Endothelial cell of umbilical vein (primary cell): ENCODE results near the gene FLRT2. TPM values are rescaled to one million over a fixed set of nuclear protein-coding genes. Genes with fewer than 3 reads are reported as not detected.

Experiments
- BruUV-seq: library from RNA; stranded (reverse); fragments of 400-500 nt; replicated peaks from 2 replicates; lab custom pipeline; 2021; lab: Mats Ljungman, UMichigan
- CTCF ChIA-PET: fragments of 300-600, 350-600 bp; sonication (Branson Sonifier 250); formaldehyde crosslinking; loops from one replicate; lab custom pipeline; 2021; ENCODE audit warnings: antibody characterized with exemption, inconsistent platforms; lab: Charles Lee
- POLR2A ChIA-PET: fragments of 300-600, 350-600 bp; sonication (Branson Sonifier 250); formaldehyde crosslinking; loops from one replicate; lab custom pipeline; 2021; ENCODE audit warnings: antibody characterized with exemption, inconsistent platforms; lab: Charles Lee
- DNase-seq: peaks from one replicate; pipeline ENCODE4 v3.0.0-alpha.2; 2011; ENCODE audit warnings: low read depth, low spot score
- FAIRE-seq: peaks from 2 replicates; lab custom pipeline; 2011; peaks lifted over from hg19 to GRCh38; lab: Jason Lieb, UNC
- H2AFZ ChIP-seq: 2 replicates; pipeline ENCODE4 v1.6.0; 2012; ENCODE audit warnings: low read depth, low read length, control low read depth, inconsistent platforms
- H3K27ac ChIP-seq: 2 replicates; pipeline ENCODE4 v1.5.1; 2011; ENCODE audit warnings: low read depth, mild to moderate bottlenecking, control low read depth, low read length, moderate library complexity; ENCODE audit not compliant: insufficient read depth
- H3K27me3 ChIP-seq, 2 experiments: 2 replicates each; pipeline versions ENCODE4 v1.6.0 to v1.6.1; 2011; ENCODE audit warnings: low read length in 2 of 2, mixed read lengths in 1 of 2; ENCODE audit not compliant: control insufficient read depth in 2 of 2, insufficient read depth in 2 of 2
- H3K36me3 ChIP-seq, 2 experiments: 2 replicates in 1 of 2; 3 replicates in 1 of 2; pipeline ENCODE4 v1.5.1; 2011; ENCODE audit warnings: low read length in 2 of 2, mild to moderate bottlenecking in 1 of 2, moderate library complexity in 1 of 2; ENCODE audit not compliant: control insufficient read depth in 2 of 2, insufficient read depth in 2 of 2; ENCODE audit errors: extremely low read depth in 1 of 2
- H3K4me1 ChIP-seq: 3 replicates; pipeline ENCODE4 v1.5.1; 2011; ENCODE audit warnings: mild to moderate bottlenecking, low read length; ENCODE audit not compliant: control insufficient read depth, insufficient read depth; ENCODE audit errors: extremely low read depth
- H3K4me2 ChIP-seq: 2 replicates; pipeline ENCODE4 v1.6.1; 2011; ENCODE audit warnings: low read length, control low read depth, mixed read lengths; ENCODE audit not compliant: insufficient read depth
- H3K4me3 ChIP-seq, 3 experiments: fragments of 200-600 bp in 1 of 3; sonication (generic), shearing (Covaris generic) in 1 of 3; replicated peaks in 1 of 3; 2 replicates each; pipeline ENCODE4 v1.5.1; 2011 to 2016; ENCODE audit warnings: control low read depth in 3 of 3, low read length in 3 of 3, mild to moderate bottlenecking in 2 of 3, inconsistent platforms in 1 of 3, low read depth in 1 of 3, moderate library complexity in 1 of 3; ENCODE audit not compliant: insufficient read depth in 1 of 3
- H3K79me2 ChIP-seq: 2 replicates; pipeline ENCODE4 v1.6.0; 2012; ENCODE audit warnings: low read length, inconsistent platforms; ENCODE audit not compliant: control insufficient read depth, insufficient read depth
- H3K9ac ChIP-seq: replicated peaks from 2 replicates; pipeline ENCODE3; 2011; ENCODE audit warnings: low read length, control low read depth; ENCODE audit not compliant: insufficient read depth; ENCODE audit errors: extremely low read depth
- H3K9me1 ChIP-seq: replicated peaks from 3 replicates; pipeline ENCODE4 v1.6.0; 2011; ENCODE audit warnings: mild to moderate bottlenecking, low read length; ENCODE audit not compliant: control insufficient read depth, insufficient read depth; ENCODE audit errors: extremely low read depth
- H3K9me3 ChIP-seq: replicated peaks from 2 replicates; pipeline ENCODE4 v1.5.1; 2012; ENCODE audit warnings: low read length, inconsistent platforms; ENCODE audit not compliant: control insufficient read depth, insufficient read depth
- H4K20me1 ChIP-seq: replicated peaks from 2 replicates; pipeline ENCODE3; 2011; ENCODE audit warnings: mild to moderate bottlenecking, low read length; ENCODE audit not compliant: control insufficient read depth, insufficient read depth; ENCODE audit errors: extremely low read depth
- EZH2 ChIP-seq: IDR thresholded peaks from 2 replicates; pipeline ENCODE4 v1.6.1; 2012; ENCODE audit warnings: borderline replicate concordance, low read depth, mild to moderate bottlenecking, moderate library complexity, low read length, inconsistent platforms; ENCODE audit not compliant: severe bottlenecking
- FOS ChIP-seq: IDR thresholded peaks from 2 replicates; pipeline ENCODE4 v1.6.1; 2011; ENCODE audit warnings: mild to moderate bottlenecking, low read length, moderate library complexity, borderline replicate concordance; ENCODE audit not compliant: insufficient read depth
- GATA2 ChIP-seq: IDR thresholded peaks from 2 replicates; pipeline ENCODE4 v1.7.0; 2011; ENCODE audit warnings: low read depth, mild to moderate bottlenecking, moderate library complexity, mixed read lengths, low read length; ENCODE audit not compliant: insufficient read length, insufficient read depth
- JUN ChIP-seq: IDR thresholded peaks from 2 replicates; pipeline ENCODE4 v1.6.1; 2011; ENCODE audit warnings: borderline replicate concordance, low read depth; ENCODE audit not compliant: insufficient read length, insufficient read depth
- MYC ChIP-seq: IDR thresholded peaks from one replicate; pipeline ENCODE4 v1.6.1; 2011; ENCODE audit warnings: mild to moderate bottlenecking, low read depth, low read length
- POLR2A ChIP-seq: IDR thresholded peaks from 2 replicates; pipeline ENCODE4 v1.6.1; 2012; ENCODE audit warnings: low read depth, mild to moderate bottlenecking, control low read depth, low read length
- POLR2AphosphoS5 ChIP-seq: IDR thresholded peaks from 2 replicates; pipeline ENCODE4 v1.6.1; 2012; ENCODE audit warnings: low read depth, mild to moderate bottlenecking, control low read depth, low read length, moderate library complexity; ENCODE audit not compliant: insufficient read depth
- dilution Hi-C: fragments of 300-500 bp; cut with MboI; formaldehyde crosslinking; loops from one replicate; pipeline ENCODE4 v1.15.0; 2019; ENCODE audit warnings: low sequenced_read_pairs; ENCODE audit not compliant: extremely low pct_ligation_motif_present
- intact Hi-C: fragments of 100-400 bp; cut with micrococcal nuclease; formaldehyde crosslinking; loops from one replicate; pipeline ENCODE4 v1.10.0; 2022
- polyA plus RNA-seq, 4 experiments: library from polyadenylated mRNA; depleted of rRNA in 3 of 4; stranded (reverse) in 3 of 4; unstranded in 1 of 4; fragments of >200 nt; gene quantifications; 2 replicates each; pipeline versions ENCODE4 v1.2.1 to v1.2.3, GENCODE V29; 2011 to 2012; ENCODE audit warnings: missing spikeins in 1 of 4
- total RNA-seq: library from RNA; stranded (reverse); gene quantifications from 2 replicates; pipeline ENCODE4 v1.2.3, GENCODE V29; 2021
- TF ChIP-seq, protein P1 (sequence below), 2 donors: IDR thresholded peaks; 1 replicate in 1 of 2; 2 replicates in 1 of 2; pipeline ENCODE4 v1.5.1; 2011; ENCODE audit warnings: low read length in 2 of 2, mild to moderate bottlenecking in 2 of 2, moderate library complexity in 2 of 2, control low read depth in 1 of 2, inconsistent platforms in 1 of 2, low read depth in 1 of 2; ENCODE audit not compliant: insufficient read depth in 1 of 2; ENCODE audit errors: extremely low read depth in 1 of 2
- TF ChIP-seq, protein P2 (sequence below): IDR thresholded peaks from 2 replicates; pipeline ENCODE4 v1.6.1; 2011; ENCODE audit not compliant: insufficient read depth, insufficient read length

Gene FLRT2
- total and polyA plus RNA-seq, 2 donors (not counting 3 experiments of a cell fraction or from before 2014, with no cell fraction given): 202 to 229 TPM

DNA sequence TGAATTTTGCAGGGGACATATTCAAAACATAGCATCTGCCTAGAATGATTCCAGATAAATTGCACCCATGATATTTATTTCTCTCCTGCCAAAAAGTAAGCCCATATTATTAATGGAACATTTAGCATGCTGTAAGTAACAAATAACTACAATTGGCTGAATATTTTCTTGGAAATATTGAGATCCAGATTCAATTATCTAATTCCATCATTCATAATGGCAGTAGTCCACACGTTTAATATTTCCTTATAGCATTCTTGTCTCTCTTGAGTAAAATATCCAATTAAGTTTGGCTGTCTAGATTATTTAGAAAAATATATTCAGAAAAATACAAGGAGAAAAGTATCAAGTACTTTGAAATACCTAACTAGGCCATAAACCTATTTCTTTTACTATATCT lies 157.5 kb downstream of the FLRT2 start:
- Histone ChIP-seq H3K27ac (no peak overlapping the region), H3K4me2 (no peak overlapping the region), H3K4me3 (no peak overlapping the region), H4K20me1 (no peaks in the 10 kb centered on the region), H3K9me1 (no peaks in the 10 kb centered on the region), H3K9me3 (no peaks in the 10 kb centered on the region), H2AFZ (no peak overlapping the region), H3K36me3 (no peaks in the 10 kb centered on the region), H3K9ac (no peak overlapping the region), H3K27me3 (no peaks in the 10 kb centered on the region), H3K79me2 (no peaks in the 10 kb centered on the region), H3K4me1 (no peaks in the 10 kb centered on the region)
- dilution Hi-C loops (no loop called here), intact Hi-C loops (no loop called here)
- BruUV-seq: no TSS peak
- ChIA-PET CTCF (no interaction called here), POLR2A (no interaction called here)
- FAIRE-seq (no peak), DNase-seq (no peak)
- TF ChIP-seq, protein P1, sequence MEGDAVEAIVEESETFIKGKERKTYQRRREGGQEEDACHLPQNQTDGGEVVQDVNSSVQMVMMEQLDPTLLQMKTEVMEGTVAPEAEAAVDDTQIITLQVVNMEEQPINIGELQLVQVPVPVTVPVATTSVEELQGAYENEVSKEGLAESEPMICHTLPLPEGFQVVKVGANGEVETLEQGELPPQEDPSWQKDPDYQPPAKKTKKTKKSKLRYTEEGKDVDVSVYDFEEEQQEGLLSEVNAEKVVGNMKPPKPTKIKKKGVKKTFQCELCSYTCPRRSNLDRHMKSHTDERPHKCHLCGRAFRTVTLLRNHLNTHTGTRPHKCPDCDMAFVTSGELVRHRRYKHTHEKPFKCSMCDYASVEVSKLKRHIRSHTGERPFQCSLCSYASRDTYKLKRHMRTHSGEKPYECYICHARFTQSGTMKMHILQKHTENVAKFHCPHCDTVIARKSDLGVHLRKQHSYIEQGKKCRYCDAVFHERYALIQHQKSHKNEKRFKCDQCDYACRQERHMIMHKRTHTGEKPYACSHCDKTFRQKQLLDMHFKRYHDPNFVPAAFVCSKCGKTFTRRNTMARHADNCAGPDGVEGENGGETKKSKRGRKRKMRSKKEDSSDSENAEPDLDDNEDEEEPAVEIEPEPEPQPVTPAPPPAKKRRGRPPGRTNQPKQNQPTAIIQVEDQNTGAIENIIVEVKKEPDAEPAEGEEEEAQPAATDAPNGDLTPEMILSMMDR (IDR thresholded peaks at IDR 0.05; ENCODE audit: extremely low read depth in 1 of 2, insufficient read depth in 1 of 2, low read depth in 1 of 2, low read length in 2 of 2): no peak
- TF ChIP-seq JUN: no peak
- no peak for TF ChIP-seq POLR2AphosphoS5
- no peak for TF ChIP-seq EZH2

DNA sequence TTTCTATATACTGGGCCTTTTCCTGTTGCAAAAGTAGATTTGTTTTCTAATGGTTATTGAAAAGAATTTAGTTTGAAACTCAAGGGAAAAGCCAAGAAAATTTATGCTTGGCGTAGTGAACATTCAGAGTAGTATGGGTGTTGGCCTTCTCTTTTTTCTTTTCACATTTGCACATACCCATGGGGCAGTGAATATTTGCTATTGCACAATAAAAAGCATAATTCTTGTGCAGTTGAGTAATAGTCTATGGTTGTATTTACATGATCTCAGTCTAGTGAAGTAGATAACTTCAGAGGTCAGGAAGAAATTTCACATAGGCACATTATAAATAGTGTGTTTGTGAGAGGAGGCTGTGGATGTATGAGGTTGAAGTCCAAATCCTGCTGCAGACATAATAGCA lies 158.1 kb downstream of the FLRT2 start:
- no peak overlapping the region for H3K4me3 ChIP-seq
- no peaks in the 10 kb centered on the region for H3K79me2 ChIP-seq
- no TSS peak for BruUV-seq
- no peaks in the 10 kb centered on the region for H3K4me1 ChIP-seq
- H3K9ac ChIP-seq: no peak overlapping the region
- no peaks in the 10 kb centered on the region for H4K20me1 ChIP-seq
- H3K27me3 ChIP-seq: no peaks in the 10 kb centered on the region
- ChIA-PET POLR2A (no interaction called here), CTCF (no interaction called here)
- TF ChIP-seq POLR2A: no peak
- TF ChIP-seq, protein P2, sequence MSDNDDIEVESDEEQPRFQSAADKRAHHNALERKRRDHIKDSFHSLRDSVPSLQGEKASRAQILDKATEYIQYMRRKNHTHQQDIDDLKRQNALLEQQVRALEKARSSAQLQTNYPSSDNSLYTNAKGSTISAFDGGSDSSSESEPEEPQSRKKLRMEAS: no peak
- no peak for TF ChIP-seq JUN
- no peak for TF ChIP-seq POLR2AphosphoS5
- TF ChIP-seq GATA2: no peak
- no peak for TF ChIP-seq EZH2
- TF ChIP-seq FOS: no peak
- no peak for TF ChIP-seq MYC
- TF ChIP-seq, protein P1 (IDR thresholded peaks at IDR 0.05; ENCODE audit: extremely low read depth in 1 of 2, insufficient read depth in 1 of 2, low read depth in 1 of 2, low read length in 2 of 2): no peak
- H3K4me2 ChIP-seq: no peak overlapping the region
- FAIRE-seq (no peak), DNase-seq (no peak)
- no peaks in the 10 kb centered on the region for H3K36me3 ChIP-seq
- no peak overlapping the region for H3K27ac ChIP-seq
- no peaks in the 10 kb centered on the region for H3K9me3 ChIP-seq
- dilution Hi-C loops (no loop called here), intact Hi-C loops (no loop called here)
- no peaks in the 10 kb centered on the region for H3K9me1 ChIP-seq
- no peak overlapping the region for H2AFZ ChIP-seq
